Activated T-cell treated with anti-CD3 and anti-CD28 coated beads for 24 hours (primary cell): Measurements from ENCODE around the gene DNAH6.
A peak's percentile ranks its signal among the peaks of the same experiment; 100 is the strongest.

Source experiments
- DNase-seq: peaks from one replicate; pipeline ENCODE4 v3.0.0-alpha.2; 2020; ENCODE audit warnings: low read depth

Gene DNAH6

DNA sequence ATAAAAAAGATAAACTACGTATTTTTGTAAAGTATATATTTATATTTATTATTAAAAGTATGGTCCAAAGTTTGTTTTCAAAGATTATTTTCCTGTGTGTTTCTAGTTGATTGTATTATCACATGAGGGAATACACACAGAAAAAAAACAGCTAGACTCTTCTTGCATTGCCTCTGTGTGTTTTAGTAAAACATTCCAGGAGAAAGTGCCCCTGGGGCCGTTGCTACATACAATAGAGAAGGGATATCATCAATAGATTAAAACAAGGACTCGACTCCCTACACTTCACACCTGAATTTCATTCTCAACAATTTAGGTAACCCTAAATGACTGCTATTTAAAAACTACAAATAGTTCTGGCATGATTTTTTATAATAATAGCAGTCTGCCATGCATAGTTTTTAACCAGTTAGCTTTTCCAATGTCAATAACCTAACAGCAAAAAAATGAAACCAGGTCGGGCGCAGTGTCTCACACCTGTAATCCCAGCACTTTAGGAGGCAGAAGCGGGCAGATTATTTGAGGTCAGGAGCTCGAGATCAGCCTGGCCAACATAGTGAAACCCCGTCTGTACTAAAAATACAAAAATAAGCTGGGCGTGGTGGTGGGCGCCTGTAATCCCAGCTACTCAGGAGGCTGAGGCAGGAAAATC is 171.3 kb downstream of the DNAH6 start:
- no peak for DNase-seq

DNA sequence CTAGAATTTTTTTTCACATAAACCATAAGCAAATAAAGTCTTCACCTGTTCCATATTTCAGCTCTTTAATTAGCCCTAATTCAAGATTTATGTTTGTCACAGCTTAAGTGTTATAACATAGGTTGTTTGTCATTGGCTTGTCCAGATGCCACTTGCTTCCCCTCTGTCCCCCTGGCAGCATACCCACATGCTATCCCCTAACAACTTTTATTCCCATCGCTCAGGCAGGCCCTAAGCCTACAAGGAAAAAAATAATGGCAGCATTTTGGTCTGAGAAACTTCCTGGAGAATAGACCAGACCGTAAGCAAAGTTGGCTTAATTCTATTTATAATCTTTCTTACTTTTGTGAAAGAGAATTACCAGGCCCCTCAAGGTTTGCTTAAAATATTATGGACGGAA is 173.9 kb downstream of the DNAH6 start:
- DNase-seq, result no peak

DNA sequence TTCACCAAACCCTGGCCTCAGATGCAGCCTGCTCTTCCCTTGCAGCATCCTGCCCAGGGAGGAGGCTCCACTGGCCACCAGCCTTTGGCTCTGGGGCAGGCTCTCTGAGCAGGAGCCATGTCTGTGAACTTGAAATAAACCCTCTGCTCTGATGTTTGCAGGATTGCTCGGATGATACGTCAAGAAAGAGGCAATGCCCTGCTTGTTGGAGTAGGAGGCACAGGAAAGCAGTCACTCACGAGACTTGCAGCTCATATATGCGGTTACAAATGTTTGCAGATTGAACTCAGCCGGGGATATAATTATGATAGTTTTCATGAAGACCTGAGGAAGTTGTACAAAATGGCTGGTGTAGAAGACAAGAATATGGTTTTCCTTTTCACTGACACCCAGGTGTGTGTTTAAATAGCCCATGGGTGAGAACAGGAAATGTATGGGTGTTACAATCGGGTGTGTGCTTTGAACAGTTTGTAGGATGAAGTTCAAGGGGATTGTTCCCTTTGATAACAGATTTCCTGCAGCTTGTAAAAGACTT is 177.9 kb downstream of the DNAH6 start:
- DNase-seq, result peak; percentile 1

DNA sequence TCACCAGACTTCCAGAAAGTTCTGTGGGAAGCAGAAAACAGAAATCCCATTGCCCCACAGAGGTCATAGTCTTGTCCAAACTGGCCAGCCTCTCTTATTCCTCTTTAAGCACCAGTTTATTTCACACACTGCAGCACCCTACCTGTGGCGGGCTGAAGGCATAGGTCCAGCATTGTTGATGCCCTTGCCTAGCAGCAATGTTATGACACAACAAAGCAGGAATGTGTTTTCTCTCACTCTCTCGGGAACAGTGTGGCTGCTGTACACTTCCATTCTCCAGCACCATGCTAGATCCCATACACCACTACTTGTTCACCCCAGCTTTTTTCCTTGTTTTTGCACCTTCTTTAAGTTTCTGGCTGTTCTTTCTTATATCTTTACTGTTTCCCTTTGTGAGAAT is 181.6 kb downstream of the DNAH6 start:
- DNase-seq, result no peak

DNA sequence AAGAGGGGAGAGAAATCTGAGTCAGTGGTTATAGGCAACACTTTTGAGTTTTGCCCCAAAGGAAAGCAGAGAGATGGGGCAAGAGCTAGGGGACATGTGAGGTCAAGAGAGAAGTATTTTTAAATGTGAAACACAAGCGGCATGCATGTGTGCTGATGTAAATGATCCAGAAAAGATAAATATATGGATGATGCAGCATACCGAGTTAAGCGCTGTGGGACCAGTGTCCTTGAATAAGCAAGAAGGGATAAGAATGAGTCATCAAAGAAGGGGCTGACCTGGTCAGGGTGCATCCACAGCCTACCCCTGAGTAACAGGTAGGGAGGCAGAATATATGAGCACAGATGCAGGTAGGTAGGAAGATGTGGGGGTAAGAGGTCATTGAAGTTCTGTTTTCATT is 183.7 kb downstream of the DNAH6 start:
- no peak for DNase-seq

DNA sequence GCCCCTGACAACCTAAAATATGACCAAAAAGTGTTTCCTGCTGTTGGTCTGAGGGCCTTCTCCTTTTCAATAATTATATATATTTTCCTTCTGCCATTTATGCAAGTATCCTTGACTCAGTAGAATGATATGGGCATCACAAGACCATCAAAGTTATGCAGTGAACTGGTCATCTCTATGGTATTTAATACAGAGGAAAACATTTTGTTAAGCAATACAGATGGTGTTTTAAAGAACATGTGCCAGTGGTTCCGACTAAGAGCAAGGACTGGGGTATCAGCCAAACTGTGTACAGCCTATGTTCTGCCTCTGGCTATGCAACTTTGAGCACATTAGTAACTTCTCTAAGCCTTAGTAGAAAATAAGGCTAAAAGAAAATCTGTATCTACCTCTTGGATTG is 185.6 kb downstream of the DNAH6 start:
- no peak for DNase-seq

DNA sequence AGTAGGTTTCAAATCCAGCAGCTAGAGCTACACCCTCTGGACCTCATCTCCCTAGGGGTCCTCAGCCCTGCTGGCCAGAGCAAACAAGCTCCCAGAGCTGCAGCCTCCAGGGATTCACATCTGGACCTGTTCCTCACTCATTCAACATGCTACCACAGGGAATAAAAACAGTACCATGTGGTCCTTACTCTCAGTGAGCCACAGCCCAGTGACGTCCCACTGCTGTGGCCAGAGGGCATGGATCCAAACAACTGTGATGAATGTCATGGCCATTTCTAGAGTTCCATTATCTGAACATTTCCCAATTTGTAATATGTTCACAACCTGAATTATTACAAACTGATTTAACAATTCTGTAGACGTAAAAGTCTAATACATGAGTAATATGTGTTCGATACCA is 186.6 kb downstream of the DNAH6 start:
- no peak for DNase-seq

DNA sequence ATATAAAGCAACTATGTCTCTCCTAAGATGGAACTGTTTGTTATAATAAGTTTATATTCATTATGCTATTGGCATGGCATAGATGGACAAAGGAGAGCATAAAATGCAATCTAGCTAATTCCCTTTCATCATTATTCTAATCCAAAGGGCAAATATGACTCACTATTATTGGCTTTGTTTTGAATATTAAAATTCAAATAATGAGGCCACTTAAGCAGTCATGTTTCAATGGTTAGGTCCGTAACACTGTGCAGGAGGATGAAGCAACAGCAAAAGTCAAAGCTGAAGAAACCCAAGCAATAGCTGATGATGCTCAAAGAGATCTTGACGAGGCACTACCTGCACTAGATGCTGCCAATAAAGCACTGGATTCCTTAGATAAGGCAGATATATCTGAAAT is 187.5 kb downstream of the DNAH6 start:
- DNase-seq, result no peak

DNA sequence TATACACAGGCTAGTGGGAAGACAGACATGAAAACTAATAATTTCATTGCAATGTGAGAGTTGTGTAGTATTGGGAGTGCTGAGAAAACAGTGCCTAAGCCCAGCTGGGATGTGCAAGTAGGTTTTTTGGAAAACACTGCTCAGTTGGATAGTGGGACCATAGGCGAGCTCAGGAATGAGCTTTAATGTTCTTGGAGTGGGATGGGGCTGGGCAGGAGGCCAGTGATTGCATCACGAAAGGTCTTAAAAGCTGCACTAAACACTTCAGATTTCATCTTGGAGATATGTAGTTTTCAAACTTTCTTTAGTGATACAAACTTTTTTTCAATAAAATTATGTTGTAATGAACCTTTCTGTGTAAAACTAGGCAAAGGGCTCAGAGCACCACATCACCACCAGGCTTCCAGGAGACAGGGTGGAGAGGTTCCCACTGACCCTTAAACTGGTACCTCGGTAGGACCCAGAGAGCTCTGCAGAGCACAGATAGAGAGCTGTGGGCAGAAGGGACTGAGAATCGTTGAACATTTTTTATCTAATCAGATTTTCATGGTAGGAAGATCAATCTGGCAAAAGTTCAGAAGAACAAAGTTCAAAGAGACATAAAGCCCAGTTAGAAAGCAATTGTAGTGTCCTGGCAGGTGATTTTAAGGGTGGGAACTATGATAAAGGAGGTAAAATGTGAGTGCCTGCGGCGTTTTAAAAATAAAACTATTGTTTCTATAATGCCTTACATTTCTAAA is 188.4 kb downstream of the DNAH6 start:
- no peak for DNase-seq

DNA sequence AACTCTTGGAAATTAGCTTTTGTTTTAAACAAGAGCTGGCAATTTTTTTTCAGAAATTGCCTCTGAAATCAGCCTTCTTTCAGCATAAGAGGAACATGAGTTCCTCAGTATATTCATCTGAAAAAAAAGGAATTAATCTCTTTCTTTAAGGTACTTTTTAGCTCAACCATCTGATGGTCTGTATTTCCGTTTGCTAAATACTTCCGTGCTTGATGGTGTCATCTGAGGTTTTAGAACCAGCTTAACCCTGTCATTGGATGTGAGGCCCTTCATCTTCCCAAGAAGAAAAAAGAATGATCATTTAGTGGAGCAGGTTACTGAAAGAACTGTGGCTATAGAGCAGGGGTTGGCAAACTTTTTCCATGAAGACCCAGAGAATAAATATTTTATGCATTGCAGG is 189.6 kb downstream of the DNAH6 start:
- no peak for DNase-seq

DNA sequence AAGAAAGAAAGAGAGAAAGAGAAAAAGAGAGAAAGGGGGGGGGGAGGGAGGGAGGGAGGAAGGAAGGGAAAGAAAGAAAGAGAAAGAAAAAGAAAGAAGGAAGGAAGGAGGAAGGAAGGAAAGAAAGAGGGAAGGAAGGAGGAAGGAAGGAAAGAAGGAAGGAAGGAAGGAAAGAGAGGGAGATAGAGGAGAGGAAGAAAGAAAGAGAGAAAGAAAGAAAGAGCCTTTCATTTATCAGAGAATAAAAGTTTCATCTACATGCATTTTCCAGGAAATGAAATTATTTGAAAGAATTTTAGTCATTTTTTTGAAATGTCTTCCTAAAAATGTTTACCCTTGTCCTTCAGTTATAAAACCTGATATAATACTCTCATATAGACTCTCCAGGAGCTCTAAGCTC is 192.1 kb downstream of the DNAH6 start:
- no peak for DNase-seq

DNA sequence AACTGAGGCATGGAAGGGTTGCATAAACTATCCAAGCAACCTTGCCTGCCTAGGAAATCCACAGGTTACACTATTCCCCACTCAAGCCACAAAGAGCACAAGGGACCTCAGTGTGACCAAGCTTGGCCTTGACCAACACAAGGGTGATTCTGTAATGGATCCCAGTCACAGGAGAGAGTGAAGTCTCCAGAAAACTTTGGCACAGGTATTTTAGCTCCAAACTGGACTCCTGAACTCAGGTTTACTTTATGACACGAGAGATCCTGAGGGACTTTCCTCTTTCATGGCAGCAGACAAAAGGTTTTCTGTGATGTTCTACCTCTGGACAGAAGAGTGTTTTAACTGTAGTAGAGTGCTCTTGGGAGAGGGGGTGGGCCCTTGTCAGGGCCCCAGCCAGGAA is 195.4 kb downstream of the DNAH6 start:
- no peak for DNase-seq

DNA sequence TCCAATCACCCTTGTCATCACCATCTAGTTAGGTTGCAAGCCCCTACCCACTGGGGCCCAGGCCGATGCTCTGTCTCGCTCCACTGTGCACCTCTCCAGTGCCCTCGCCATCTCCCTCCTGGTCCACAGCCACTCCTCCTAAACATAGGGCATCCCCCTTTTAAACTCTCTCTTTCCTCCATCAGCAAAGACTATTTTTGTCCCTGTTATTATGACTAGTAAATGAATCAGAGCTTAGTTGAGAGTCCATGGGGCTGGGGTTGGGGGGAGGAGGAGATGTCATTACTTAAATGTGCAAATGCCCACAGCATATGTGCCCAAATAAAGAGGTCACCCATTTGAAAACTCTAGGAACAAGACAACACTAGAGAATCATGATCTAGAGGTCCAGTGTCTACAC is 197.1 kb downstream of the DNAH6 start:
- no peak for DNase-seq

DNA sequence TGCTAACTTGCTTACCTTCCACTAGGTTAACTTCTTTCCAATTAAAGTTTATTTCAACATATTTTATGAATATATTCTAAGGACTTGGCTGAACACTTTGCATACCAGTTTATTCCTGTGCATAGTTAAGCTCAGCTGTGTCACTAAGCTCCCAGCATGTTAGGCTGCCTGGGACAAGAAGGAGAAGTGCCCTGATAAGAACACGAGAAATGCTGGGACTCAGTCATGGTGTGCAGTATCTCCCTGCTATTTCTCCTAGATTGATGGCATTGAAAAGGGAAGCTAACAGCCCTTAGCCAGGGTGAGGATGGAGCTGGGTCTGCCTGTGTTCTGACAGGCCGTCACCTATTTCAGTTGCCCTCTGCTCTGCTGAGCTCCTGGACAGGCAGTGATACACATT is 200.3 kb downstream of the DNAH6 start:
- DNase-seq, result no peak

DNA sequence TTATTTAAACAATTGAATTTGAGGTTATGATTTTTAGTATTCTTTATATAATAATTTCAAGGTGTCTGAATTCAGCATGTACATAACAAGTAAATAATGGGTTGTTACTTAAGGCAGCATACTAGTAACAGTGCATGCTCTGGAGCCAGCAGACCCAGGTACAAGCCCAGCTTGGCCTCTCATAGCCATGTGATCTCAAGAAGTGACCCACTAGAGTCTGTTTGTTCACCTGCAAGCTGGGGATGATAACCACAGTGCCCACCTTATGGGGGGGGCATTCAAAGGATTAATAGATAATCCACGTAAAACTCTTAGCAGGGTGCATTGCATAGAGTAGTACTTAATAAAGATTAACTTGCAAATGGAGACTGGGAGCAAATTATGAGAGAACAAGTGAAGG is 201.0 kb downstream of the DNAH6 start:
- DNase-seq, result no peak

DNA sequence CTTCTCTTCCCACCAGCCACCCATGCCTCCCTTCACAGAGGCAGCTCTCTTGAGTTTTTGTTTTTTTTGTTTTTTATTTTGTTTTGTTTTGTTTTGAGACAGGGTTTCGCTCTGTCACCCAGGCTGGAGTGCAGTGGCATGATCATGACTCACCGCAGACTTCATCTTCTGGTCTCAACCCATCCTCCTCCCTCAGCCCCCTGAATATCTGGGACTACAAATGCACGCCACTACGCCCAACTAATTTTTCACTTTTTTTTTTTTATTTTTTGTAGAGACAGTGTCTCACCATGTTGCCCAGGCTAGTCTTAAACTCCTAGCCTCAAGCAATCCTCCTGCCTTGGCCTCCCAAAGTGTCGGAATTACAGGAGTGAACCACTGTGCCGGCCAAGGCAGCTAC is 203.1 kb downstream of the DNAH6 start:
- no peak for DNase-seq

DNA sequence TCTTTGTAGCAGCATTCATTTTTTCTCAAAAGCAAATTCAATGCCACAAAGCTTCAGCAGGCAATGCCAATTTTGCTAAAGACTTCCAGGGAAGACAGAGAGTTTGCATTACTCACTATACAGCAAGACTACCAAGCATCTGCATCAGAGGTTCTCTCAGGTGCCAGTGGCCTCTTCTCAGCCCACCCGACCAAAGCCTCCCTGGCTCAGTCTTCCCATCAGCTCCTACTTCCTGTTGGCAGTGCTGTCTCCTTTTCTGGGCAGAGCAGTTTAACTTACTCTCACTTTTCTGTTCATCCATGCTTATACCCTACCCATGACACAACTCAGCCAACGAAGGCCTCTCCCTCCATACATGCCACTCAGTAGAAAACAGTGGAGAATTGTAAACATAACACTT is 207.5 kb downstream of the DNAH6 start:
- no peak for DNase-seq

DNA sequence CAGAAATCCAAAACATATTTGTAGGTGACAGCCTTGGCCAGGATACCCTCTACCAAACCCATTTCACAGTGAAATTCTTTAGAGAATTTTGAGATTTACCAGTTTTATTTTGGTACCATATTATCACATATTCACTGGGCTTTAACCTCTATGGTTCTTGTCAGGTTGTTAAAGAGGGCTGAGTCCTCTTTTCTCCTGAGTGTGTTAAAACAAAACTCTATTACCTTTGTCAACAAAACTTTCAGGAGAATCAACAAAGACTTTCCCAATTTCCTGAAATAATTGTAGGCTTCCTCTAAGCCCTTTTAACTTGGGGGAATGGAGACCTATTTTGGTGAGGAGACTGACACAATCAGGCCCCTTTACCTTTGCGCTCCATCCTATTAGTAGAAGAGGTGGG is 209.4 kb downstream of the DNAH6 start:
- DNase-seq, result no peak

DNA sequence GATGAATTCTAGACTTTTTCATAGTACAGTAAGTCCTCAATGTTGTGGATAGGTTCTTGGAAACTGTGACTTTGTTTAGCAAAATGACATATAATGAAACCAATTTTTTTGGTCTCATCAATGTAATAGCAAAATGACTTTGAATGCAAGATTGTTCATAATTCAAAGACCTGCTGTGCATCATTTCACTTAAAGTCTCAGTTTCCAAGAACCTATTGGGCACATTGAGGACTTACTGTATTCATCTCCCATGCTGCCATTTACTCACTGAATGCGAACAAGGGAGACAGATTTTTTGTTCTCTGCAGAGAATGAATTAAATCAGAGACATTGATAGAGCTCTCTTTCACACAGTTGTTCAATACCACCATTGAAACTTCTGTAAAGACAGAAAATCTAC is 211.0 kb downstream of the DNAH6 start:
- no peak for DNase-seq

DNA sequence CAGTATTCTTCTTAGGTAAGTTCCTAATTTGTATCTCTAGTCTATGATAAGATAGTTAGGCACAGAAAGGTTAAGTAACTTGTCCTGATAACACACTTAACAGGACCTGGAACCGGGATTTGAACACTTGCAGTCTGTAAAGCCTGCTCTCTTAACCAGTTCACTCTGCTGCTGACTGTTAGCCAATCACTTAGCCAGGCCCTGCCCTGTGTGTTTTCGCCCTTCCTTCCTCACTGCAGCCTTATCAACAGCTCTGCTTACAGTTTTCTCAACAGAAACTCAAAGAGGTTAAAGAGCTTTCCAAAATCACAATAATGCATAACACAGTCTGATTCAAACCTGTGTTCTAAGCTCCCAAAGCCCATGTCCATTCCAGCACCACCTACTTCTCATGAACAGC is 212.9 kb downstream of the DNAH6 start:
- DNase-seq, result no peak

DNA sequence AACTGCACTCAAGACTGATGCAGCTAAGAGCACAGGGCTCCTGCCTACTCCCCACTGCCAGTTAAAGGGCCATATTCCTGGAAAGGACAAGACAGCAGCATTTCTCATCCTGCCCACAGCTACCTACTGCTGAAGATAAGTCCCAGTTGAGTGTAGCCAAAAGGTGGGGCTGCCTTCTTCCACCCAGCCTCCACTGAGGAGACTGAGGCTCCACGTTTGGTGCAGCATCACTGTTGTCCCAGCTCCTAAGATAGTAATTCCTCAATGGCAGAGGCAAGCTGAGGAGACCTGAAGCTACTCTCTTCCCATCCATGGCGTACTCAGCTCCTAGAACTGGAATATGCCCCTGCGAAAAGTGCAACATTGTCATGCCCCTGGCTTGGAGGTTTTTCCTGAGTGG is 214.9 kb downstream of the DNAH6 start:
- no peak for DNase-seq

DNA sequence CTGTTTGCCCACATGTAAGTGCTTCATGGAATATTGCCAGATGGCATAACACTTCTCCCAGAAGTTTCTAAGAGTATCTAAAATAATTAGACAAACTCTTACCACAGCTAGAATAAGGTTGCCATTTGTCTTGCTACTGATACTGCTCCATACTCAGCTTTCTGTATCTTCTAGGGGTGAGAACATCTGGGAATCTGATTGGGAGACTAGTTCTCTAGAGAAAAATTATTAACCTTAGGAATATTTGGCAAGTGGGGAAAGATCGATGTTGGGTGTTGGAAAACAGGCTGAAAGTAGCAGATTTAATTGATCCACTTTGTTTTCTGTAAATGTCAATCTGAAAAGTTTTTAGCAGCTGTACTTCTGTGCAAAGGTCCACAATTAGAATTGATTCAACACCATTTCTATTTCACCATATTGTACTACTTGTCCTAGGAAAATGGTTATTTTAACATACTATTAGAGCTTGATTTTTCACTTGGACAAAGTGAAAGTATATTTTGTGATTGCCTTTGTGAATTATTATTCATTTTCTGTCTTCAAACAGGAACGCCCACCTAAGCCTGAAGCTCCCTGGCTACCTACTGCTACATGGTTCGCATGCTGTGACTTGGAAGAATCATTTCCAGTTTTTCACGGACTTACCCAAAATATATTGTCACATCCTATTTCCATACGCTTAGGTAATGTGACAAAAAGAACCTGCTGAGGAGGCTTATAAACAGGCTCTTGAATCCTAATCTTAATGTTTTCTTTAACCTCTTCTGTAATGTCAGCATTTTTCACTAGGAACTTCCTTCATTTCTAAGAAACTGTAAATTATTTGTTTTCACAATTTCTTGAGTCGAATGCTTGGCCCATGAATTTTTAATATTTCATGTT is 216.8 kb downstream of the DNAH6 start:
- no peak for DNase-seq

DNA sequence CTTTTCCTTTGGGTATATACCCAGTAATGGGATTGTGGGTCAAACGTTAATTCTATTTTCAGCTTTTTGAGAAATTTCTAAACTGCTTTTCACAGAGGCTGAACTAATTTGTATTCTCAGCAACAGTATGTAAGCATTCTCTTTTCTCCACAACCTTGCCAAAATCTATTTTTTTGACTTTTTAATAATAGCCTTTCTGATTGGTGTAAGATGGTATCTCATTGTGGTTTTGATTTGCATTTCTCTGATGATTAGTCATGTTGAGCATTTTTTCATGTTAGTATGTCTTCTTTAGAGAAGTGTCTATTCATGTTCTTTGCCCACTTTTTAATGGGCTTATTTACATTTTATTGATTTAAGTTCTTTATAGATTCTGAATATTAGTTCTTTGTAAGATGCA is 219.1 kb downstream of the DNAH6 start:
- no peak for DNase-seq
